ENCODE results near the gene SERPINB6. TPM values are rescaled to one million over a fixed set of nuclear protein-coding genes. Genes with fewer than 3 reads are reported as not detected.

SERPINB6 gene
- total and polyA plus RNA-seq, 5 donors: 172 to 265 (median 201) TPM

- DNase-seq: no peak
- intact Hi-C loops (cut with DNase I): no loop called here
- ATAC-seq: peak in 1 of 2 donors; percentile 29
- H3K9me3 ChIP-seq (ENCODE audit: control insufficient read depth, low read length): no peaks in the 10 kb centered on the region
- no peak overlapping the region for H3K27ac ChIP-seq (ENCODE audit: low read length)
- H3K4me3 ChIP-seq (ENCODE audit: low read length): no peak overlapping the region
- 82% methylated on average over 4 of the region's 4 CpGs for WGBS
- H3K27me3 ChIP-seq (ENCODE audit: control insufficient read depth, insufficient read depth): no peaks in the 10 kb centered on the region
- no peaks in the 10 kb centered on the region for H3K4me1 ChIP-seq (ENCODE audit: control insufficient read depth, insufficient read depth, low read length)
These were observed 49.7 kb downstream of the SERPINB6 start for GRCh38 chr6:2921520-2922115.

DNA sequence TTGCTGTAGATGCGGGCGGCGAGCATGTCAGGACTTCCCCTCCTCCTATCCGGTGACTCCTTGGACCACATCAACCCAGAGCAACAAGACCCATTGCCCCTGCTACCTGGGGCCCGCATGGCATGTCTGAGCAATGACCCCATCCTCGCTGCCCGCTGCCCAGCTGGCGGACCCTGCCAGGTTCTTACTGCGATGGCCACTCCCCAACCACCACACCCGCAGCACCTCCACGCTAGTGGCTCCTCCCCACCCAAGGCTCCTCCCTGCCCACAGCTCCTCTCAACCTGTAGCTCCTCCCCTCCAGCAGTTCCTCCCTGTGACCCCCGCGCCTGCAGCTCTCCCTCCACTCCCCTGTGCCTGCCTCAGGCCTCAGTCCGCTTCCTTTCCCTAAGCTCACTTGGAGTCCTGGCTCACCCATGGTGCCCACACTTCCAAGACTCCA, 50.7 kb downstream of the SERPINB6 start:
- 98% methylated on average over 14 of the region's 14 CpGs for WGBS
- DNase-seq: no peak
- no peak overlapping the region for H3K4me3 ChIP-seq (ENCODE audit: low read length)
- intact Hi-C loops (cut with DNase I): no loop called here
- H3K27ac ChIP-seq (ENCODE audit: low read length): no peak overlapping the region
- H3K4me1 ChIP-seq (ENCODE audit: control insufficient read depth, insufficient read depth, low read length): peaks cover 2% of the 10 kb centered on the region
- H3K9me3 ChIP-seq (ENCODE audit: control insufficient read depth, low read length): no peaks in the 10 kb centered on the region
- no peak for ATAC-seq
- no peaks in the 10 kb centered on the region for H3K27me3 ChIP-seq (ENCODE audit: control insufficient read depth, insufficient read depth)

DNA sequence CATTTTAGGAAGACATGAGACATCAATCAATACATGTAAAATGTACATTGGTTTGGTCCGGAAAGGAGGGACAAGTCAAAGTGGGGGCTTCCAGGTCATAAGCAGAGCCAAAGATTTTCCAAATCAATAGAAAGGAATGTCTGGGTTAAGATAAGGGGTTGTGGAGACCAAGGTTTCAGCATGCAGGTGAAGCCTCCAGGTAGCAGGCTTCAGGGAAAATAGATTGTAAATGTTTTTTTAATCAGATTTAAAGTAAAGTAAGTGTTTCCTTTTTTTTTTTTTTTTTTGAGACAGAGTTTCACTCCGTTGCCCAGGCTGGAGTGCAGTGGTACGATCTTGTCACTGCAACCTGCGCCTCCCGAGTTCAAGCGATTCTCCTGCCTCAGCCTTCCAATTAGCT, 51.5 kb downstream of the SERPINB6 start:
- Histone ChIP-seq H3K27ac (ENCODE audit: low read length) (no peak overlapping the region), H3K4me1 (ENCODE audit: control insufficient read depth, insufficient read depth, low read length) (peaks cover 2% of the 10 kb centered on the region), H3K9me3 (ENCODE audit: control insufficient read depth, low read length) (no peaks in the 10 kb centered on the region), H3K27me3 (ENCODE audit: control insufficient read depth, insufficient read depth) (no peaks in the 10 kb centered on the region), H3K4me3 (ENCODE audit: low read length) (no peak overlapping the region)
- DNase-seq (no peak), ATAC-seq (no peak)
- intact Hi-C loops (cut with DNase I): loop anchor here in 1 of 4 donors (10.0 kb wide), 1 partner anchor 65 kb away; no protein-coding TSS in a partner anchor
- 95% methylated on average over 6 of the region's 6 CpGs for WGBS

GRCh38 chr6:2919401-2919800, 52.0 kb downstream of the SERPINB6 start:
- no peak overlapping the region for H3K4me3 ChIP-seq (ENCODE audit: low read length)
- H3K9me3 ChIP-seq (ENCODE audit: control insufficient read depth, low read length): no peaks in the 10 kb centered on the region
- ATAC-seq (no peak), DNase-seq (no peak)
- H3K27me3 ChIP-seq (ENCODE audit: control insufficient read depth, insufficient read depth): no peaks in the 10 kb centered on the region
- no peak overlapping the region for H3K27ac ChIP-seq (ENCODE audit: low read length)
- 79% methylated on average over 4 of the region's 4 CpGs for WGBS
- intact Hi-C loops (cut with DNase I): loop anchor here in 1 of 4 donors (10.0 kb wide), 1 partner anchor 65 kb away; no protein-coding TSS in a partner anchor
- peaks cover 2% of the 10 kb centered on the region for H3K4me1 ChIP-seq (ENCODE audit: control insufficient read depth, insufficient read depth, low read length)

GRCh38 chr6:2918936-2919335, 52.4 kb downstream of the SERPINB6 start:
- intact Hi-C loops (cut with DNase I): loop anchor here in 1 of 4 donors (10.0 kb wide), 1 partner anchor 64 kb away; no protein-coding TSS in a partner anchor
- WGBS: 86% methylated on average over 4 of the region's 4 CpGs
- H3K27ac ChIP-seq (ENCODE audit: low read length): no peak overlapping the region

DNA sequence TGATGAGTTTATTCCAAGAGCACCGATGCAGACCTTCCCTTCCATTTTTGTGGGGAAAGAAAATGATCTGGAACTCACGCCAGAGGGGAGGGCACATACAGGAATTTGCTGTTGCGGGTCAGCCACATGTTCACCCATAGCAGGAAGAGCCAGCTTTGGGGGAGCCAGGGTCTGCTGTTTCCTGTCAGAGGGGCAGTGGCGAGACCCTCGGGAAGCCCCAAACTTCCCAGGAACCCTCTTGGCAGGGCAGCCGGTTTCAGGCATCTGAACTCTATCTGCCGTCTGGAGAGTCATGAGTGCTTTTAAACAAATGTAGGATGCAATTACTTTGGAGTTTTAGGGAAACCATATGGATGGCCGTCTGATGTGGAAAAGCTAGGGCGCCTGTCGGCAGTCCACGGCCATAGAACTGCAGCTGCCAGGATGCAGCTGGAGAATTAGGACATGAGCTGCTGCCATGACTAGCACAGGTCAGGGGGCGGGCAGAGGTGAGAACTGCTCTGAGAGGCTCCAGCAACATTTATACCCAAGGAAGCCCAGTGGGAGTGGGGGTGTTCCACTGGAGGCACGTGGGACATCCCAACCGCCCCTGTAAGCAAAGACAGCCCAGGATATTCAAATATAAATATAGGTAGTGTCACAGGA, 53.4 kb downstream of the SERPINB6 start:
- 71% methylated on average over 14 of the region's 14 CpGs for WGBS
- Histone ChIP-seq H3K27me3 (ENCODE audit: control insufficient read depth, insufficient read depth) (no peaks in the 10 kb centered on the region), H3K4me3 (ENCODE audit: low read length) (no peak overlapping the region), H3K27ac (ENCODE audit: low read length) (no peak overlapping the region), H3K9me3 (ENCODE audit: control insufficient read depth, low read length) (no peaks in the 10 kb centered on the region), H3K4me1 (ENCODE audit: control insufficient read depth, insufficient read depth, low read length) (peaks cover 2% of the 10 kb centered on the region)
- no peak for ATAC-seq
- DNase-seq: no peak
- intact Hi-C loops (cut with DNase I): loop anchor here in 1 of 4 donors (10.0 kb wide), 1 partner anchor 63 kb away; no protein-coding TSS in a partner anchor

More at GRCh38 chr6:2918936-2919335, 52.4 kb downstream of the SERPINB6 start:
- H3K4me1 ChIP-seq (ENCODE audit: control insufficient read depth, insufficient read depth, low read length): peaks cover 2% of the 10 kb centered on the region
- H3K27me3 ChIP-seq (ENCODE audit: control insufficient read depth, insufficient read depth): no peaks in the 10 kb centered on the region
- H3K9me3 ChIP-seq (ENCODE audit: control insufficient read depth, low read length): no peaks in the 10 kb centered on the region
- DNase-seq: no peak
- H3K4me3 ChIP-seq (ENCODE audit: low read length): no peak overlapping the region
- ATAC-seq: no peak

GRCh38 chr6:2917065-2917464, 54.3 kb downstream of the SERPINB6 start:
- intact Hi-C loops (cut with DNase I): loop anchor here in 1 of 4 donors (10.0 kb wide), 1 partner anchor 62 kb away; no protein-coding TSS in a partner anchor
- ATAC-seq (no peak), DNase-seq (no peak)
- Histone ChIP-seq H3K9me3 (ENCODE audit: control insufficient read depth, low read length) (no peaks in the 10 kb centered on the region), H3K4me1 (ENCODE audit: control insufficient read depth, insufficient read depth, low read length) (peaks cover 2% of the 10 kb centered on the region), H3K4me3 (ENCODE audit: low read length) (no peak overlapping the region), H3K27me3 (ENCODE audit: control insufficient read depth, insufficient read depth) (no peaks in the 10 kb centered on the region), H3K27ac (ENCODE audit: low read length) (no peak overlapping the region)
- 90% methylated on average over 4 of the region's 4 CpGs for WGBS

GRCh38 chr6:2916158-2916925, 55.0 kb downstream of the SERPINB6 start:
- Histone ChIP-seq H3K4me1 (ENCODE audit: control insufficient read depth, insufficient read depth, low read length) (peaks cover 2% of the 10 kb centered on the region), H3K9me3 (ENCODE audit: control insufficient read depth, low read length) (no peaks in the 10 kb centered on the region), H3K27ac (ENCODE audit: low read length) (no peak overlapping the region), H3K4me3 (ENCODE audit: low read length) (no peak overlapping the region), H3K27me3 (ENCODE audit: control insufficient read depth, insufficient read depth) (no peaks in the 10 kb centered on the region)
- ATAC-seq (peak; percentile 61 to 81), DNase-seq (no peak)
- 75% methylated on average over 3 of the region's 3 CpGs for WGBS
- intact Hi-C loops (cut with DNase I): loop anchor here in 1 of 4 donors (10.0 kb wide), 1 partner anchor 62 kb away; no protein-coding TSS in a partner anchor

DNA sequence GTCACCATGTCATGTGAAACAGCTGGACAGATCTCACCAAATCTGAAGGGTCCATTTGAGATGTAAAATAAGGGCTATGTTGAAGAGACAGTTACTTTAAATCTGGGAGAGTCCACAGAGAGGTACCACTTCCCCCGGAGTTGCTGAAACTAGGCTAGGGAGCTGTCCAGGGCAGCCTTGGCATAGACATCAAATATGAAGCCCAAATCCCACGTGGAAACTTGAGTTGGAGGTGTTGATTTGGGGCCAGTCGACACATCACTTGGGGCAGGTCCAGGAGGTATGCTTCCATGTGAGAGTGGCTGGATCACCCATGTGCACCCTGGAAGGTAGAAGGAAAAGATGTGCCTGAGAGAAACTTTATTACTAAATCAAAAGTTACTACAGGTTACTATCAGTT, 56.2 kb downstream of the SERPINB6 start:
- ATAC-seq (no peak), DNase-seq (no peak)
- Histone ChIP-seq H3K27me3 (ENCODE audit: control insufficient read depth, insufficient read depth) (no peaks in the 10 kb centered on the region), H3K4me3 (ENCODE audit: low read length) (no peak overlapping the region), H3K27ac (ENCODE audit: low read length) (no peak overlapping the region), H3K4me1 (ENCODE audit: control insufficient read depth, insufficient read depth, low read length) (peaks cover 2% of the 10 kb centered on the region), H3K9me3 (ENCODE audit: control insufficient read depth, low read length) (no peaks in the 10 kb centered on the region)
- intact Hi-C loops (cut with DNase I): loop anchor here in 1 of 4 donors (10.0 kb wide), 1 partner anchor 60 kb away; no protein-coding TSS in a partner anchor
- WGBS: 51% methylated on average over 3 of the region's 3 CpGs

DNA sequence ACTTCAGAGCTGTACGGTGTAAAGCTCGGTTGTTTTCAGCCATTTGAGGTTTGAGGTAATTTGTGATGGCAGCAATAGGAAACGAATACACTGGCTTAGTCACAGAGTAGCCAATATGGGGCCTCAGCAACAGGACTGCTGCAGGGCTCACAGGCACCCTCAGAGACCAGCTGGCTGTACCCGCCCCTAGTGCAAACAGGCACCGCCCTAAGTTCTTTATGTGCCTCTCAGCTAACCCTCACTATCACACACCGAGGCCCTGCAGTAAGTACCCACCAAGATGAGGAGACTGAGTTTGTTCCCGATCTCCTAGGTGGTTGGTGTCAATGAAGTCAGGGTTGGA, 57.1 kb downstream of the SERPINB6 start:
- no peak overlapping the region for H3K27ac ChIP-seq (ENCODE audit: low read length)
- H3K4me3 ChIP-seq (ENCODE audit: low read length): no peak overlapping the region
- DNase-seq (no peak), ATAC-seq (no peak)
- intact Hi-C loops (cut with DNase I): loop anchor here in 1 of 4 donors (10.0 kb wide), 1 partner anchor 59 kb away; no protein-coding TSS in a partner anchor
- H3K4me1 ChIP-seq (ENCODE audit: control insufficient read depth, insufficient read depth, low read length): peaks cover 2% of the 10 kb centered on the region
- H3K9me3 ChIP-seq (ENCODE audit: control insufficient read depth, low read length): no peaks in the 10 kb centered on the region
- 89% methylated on average over 7 of the region's 7 CpGs for WGBS
- H3K27me3 ChIP-seq (ENCODE audit: control insufficient read depth, insufficient read depth): no peaks in the 10 kb centered on the region

All from right cardiac atrium (tissue), 5 donors.